ENCODE data around the gene FOXRED2.

The FOXRED2 gene

GRCh38 chr22:36445158-36445668 lies 61.6 kb downstream of the FOXRED2 start:
- no peak for DNase-seq

- DNase-seq: no peak
Measured at GRCh38 chr22:36443198-36443770, 63.6 kb downstream of the FOXRED2 start.

GRCh38 chr22:36442506-36443197 lies 64.2 kb downstream of the FOXRED2 start:
- DNase-seq: no peak

GRCh38 chr22:36440429-36441002 lies 66.3 kb downstream of the FOXRED2 start:
- no peak for DNase-seq

GRCh38 chr22:36439481-36440271 lies 67.2 kb downstream of the FOXRED2 start:
- peak; percentile 31 for DNase-seq
